ENCODE results near the gene POLN. TPM values are rescaled to one million over a fixed set of nuclear protein-coding genes. Genes with fewer than 3 reads are reported as not detected.

Gene POLN
- total and polyA plus RNA-seq, 2 experiments from 2014 or later: 1.8 to 4.0 TPM

DNA sequence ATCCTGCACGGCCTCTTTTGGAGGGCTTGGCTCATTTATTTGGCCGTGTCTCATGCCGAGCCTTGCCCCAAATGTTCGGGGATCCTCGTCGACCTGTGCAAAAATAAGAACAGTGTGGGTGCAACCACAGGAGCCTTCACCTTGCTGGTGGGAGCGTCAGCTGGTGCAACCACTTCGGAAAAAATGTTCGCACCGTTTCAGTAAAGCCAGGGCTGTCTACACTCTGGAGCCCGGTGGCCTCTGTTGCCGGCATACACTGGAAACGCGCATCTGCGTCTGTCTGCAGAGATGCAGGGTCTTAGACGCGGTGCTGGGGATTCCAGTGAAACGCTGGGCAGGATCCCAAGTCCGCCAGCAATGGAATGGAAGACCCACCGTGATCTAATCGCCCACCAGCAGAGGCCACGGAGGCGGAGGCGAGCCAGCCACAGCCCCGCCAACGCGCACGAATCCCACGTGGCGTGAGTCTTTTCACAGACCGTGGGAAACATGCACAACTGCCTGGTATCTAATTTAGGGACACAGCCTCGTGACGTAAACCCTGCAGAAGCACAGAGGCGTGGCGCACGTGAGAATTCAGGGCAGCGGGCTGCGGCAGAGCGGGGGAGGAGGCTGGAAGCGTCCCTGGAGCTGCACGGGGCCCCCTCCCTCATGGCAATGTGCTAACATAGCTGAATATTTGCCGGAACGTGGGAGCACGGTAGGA is 33.8 kb upstream of the POLN start:
- TF ChIP-seq NANOG (IDR thresholded peaks at IDR 0.05; ENCODE audit: borderline replicate concordance): no peak
- no peak for TF ChIP-seq ETS1 (IDR thresholded peaks at IDR 0.05)
- TF ChIP-seq ZNF462 (CRISPR knock-in tag; IDR thresholded peaks at IDR 0.05): no peak
- TF ChIP-seq POLR2AphosphoS5 (IDR thresholded peaks at IDR 0.05; ENCODE audit: low read depth): no peak
- no peak for TF ChIP-seq REST (IDR thresholded peaks at IDR 0.05; ENCODE audit: unreplicated experiment)
- TF ChIP-seq ZNF114 (CRISPR knock-in tag; IDR thresholded peaks at IDR 0.05): no peak
- no peak for TF ChIP-seq ZNF331 (CRISPR knock-in tag; IDR thresholded peaks at IDR 0.05; ENCODE audit: low read depth)
- TF ChIP-seq EZH2 (IDR thresholded peaks at IDR 0.05; ENCODE audit: low read depth, unreplicated experiment): no peak
- TF ChIP-seq CREB1 (CRISPR knock-in tag; IDR thresholded peaks at IDR 0.05; ENCODE audit: low read depth): no peak
- TF ChIP-seq, protein P1, sequence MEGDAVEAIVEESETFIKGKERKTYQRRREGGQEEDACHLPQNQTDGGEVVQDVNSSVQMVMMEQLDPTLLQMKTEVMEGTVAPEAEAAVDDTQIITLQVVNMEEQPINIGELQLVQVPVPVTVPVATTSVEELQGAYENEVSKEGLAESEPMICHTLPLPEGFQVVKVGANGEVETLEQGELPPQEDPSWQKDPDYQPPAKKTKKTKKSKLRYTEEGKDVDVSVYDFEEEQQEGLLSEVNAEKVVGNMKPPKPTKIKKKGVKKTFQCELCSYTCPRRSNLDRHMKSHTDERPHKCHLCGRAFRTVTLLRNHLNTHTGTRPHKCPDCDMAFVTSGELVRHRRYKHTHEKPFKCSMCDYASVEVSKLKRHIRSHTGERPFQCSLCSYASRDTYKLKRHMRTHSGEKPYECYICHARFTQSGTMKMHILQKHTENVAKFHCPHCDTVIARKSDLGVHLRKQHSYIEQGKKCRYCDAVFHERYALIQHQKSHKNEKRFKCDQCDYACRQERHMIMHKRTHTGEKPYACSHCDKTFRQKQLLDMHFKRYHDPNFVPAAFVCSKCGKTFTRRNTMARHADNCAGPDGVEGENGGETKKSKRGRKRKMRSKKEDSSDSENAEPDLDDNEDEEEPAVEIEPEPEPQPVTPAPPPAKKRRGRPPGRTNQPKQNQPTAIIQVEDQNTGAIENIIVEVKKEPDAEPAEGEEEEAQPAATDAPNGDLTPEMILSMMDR (conservative IDR thresholded peaks at IDR 0.05; ENCODE audit: low read depth in 2 of 2): no peak
- no peak for TF ChIP-seq STAT1 (IDR thresholded peaks at IDR 0.05; ENCODE audit: unreplicated experiment)
- Histone ChIP-seq H3F3A (replicated peaks; ENCODE audit: low read depth) (no peaks in the 10 kb centered on the region), H3K4me1 (ENCODE audit: insufficient read depth) (no peaks in the 10 kb centered on the region), H3K4me3 (no peak overlapping the region), H2AFZ (no peak overlapping the region), H4K20me1 (replicated peaks; ENCODE audit: insufficient read depth) (no peaks in the 10 kb centered on the region), H3K27me3 (ENCODE audit: insufficient read depth) (no peaks in the 10 kb centered on the region), H3K4me2 (no peak overlapping the region), H3K9me2 (ENCODE audit: insufficient read depth) (no peaks in the 10 kb centered on the region), H3K36me3 (ENCODE audit: insufficient read depth) (no peaks in the 10 kb centered on the region), H3K79me2 (replicated peaks; ENCODE audit: insufficient read depth) (no peaks in the 10 kb centered on the region), H3K27ac (ENCODE audit: low read depth) (no peak overlapping the region)
- Mint-ChIP-seq H3K27ac (no peak overlapping the region), H3K36me3 (ENCODE audit: low read depth) (no peaks in the 10 kb centered on the region), H3K27me3 (ENCODE audit: insufficient read depth, low read depth, poor library complexity) (peaks cover 5% of the 10 kb centered on the region), H3K4me3 (no peak overlapping the region), H3K4me1 (peaks cover 5% of the 10 kb centered on the region; the same call in 1 of the 3 replicates), H3K9me3 (no peaks in the 10 kb centered on the region)
- DNase-seq (ENCODE audit: low spot score) (no peak), ATAC-seq (no peak)
